HG03066 (cell line): ENCODE measurements around the gene ARRB2.

Experiments
- ATAC-seq: cut with Tn5 transposase; IDR thresholded peaks from one replicate; pipeline ENCODE4 v1.9.1; 2021; ENCODE audit warnings: low read depth; ENCODE audit not compliant: unreplicated experiment

ARRB2 gene

GRCh38 chr17:4722678-4723240, 12.3 kb downstream of the ARRB2 start:
- ATAC-seq, result no peak

GRCh38 chr17:4724650-4725049, 14.2 kb downstream of the ARRB2 start:
- no peak for ATAC-seq

GRCh38 chr17:4725646-4726310, 15.3 kb downstream of the ARRB2 start:
- no peak for ATAC-seq

GRCh38 chr17:4728124-4728523, 17.7 kb downstream of the ARRB2 start:
- no peak for ATAC-seq

- no peak for ATAC-seq
These were observed 22.7 kb downstream of the ARRB2 start for GRCh38 chr17:4733073-4733531.

GRCh38 chr17:4734857-4735475, 24.5 kb downstream of the ARRB2 start:
- no peak for ATAC-seq

GRCh38 chr17:4735876-4736651, 25.6 kb downstream of the ARRB2 start:
- no peak for ATAC-seq

- no peak for ATAC-seq
These were observed 28.0 kb downstream of the ARRB2 start for GRCh38 chr17:4738136-4739121.

GRCh38 chr17:4739122-4740024, 28.9 kb downstream of the ARRB2 start, which contains the start of the genes CXCL16 and ZMYND15:
TSS of gene CXCL16 (minus strand) at chr17:4739928. CDS start at chr17:4739339, 589 bp downstream.
TSS of gene ZMYND15 (plus strand) at chr17:4739833. CDS start at chr17:4740549, 716 bp downstream.
- ATAC-seq, result no peak

- no peak for ATAC-seq
These were observed 29.6 kb downstream of the ARRB2 start for GRCh38 chr17:4740025-4740351.

- ATAC-seq, result no peak
These were observed 30.2 kb downstream of the ARRB2 start for GRCh38 chr17:4740584-4740983.

- ATAC-seq, result no peak
These were observed 31.1 kb downstream of the ARRB2 start for GRCh38 chr17:4741544-4741943.

GRCh38 chr17:4742133-4742532, 31.7 kb downstream of the ARRB2 start:
- ATAC-seq, result no peak

- no peak for ATAC-seq
These were observed 32.2 kb downstream of the ARRB2 start for GRCh38 chr17:4742629-4743028.

GRCh38 chr17:4743216-4743615, 32.8 kb downstream of the ARRB2 start:
- ATAC-seq, result no peak

GRCh38 chr17:4743898-4744297, 33.5 kb downstream of the ARRB2 start:
- ATAC-seq, result no peak

GRCh38 chr17:4744999-4745969, 34.9 kb downstream of the ARRB2 start:
- ATAC-seq, result no peak

GRCh38 chr17:4747847-4748246, 37.4 kb downstream of the ARRB2 start:
- no peak for ATAC-seq
